ENCODE measurements around the gene ADGRD2.

DNA sequence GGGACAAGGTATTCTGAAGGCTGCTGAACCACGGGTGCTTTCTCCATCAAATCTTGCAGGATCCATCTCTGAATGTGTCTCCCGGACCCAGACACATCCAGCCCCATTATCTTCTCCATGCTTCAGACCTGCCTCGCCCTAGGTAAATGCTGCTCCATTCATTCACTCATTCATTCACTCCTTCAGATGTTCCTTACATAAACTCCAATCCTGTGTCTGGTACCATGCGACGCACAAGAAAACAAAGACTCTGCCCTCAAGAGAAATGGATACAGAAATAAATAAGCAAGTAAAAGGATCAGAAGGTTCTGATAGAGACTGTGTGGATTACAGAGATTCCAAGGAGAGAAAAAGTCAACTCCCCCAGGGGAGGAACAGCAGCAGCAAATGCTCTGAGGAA, 27.1 kb upstream of the ADGRD2 start:
- TF ChIP-seq NR3C1 (IDR thresholded peaks at IDR 0.05): no peak
- TF ChIP-seq POLR2A (IDR thresholded peaks at IDR 0.05; ENCODE audit: low read length): no peak
- TF ChIP-seq SMC3 (IDR thresholded peaks at IDR 0.05): no peak
- TF ChIP-seq, protein P1, sequence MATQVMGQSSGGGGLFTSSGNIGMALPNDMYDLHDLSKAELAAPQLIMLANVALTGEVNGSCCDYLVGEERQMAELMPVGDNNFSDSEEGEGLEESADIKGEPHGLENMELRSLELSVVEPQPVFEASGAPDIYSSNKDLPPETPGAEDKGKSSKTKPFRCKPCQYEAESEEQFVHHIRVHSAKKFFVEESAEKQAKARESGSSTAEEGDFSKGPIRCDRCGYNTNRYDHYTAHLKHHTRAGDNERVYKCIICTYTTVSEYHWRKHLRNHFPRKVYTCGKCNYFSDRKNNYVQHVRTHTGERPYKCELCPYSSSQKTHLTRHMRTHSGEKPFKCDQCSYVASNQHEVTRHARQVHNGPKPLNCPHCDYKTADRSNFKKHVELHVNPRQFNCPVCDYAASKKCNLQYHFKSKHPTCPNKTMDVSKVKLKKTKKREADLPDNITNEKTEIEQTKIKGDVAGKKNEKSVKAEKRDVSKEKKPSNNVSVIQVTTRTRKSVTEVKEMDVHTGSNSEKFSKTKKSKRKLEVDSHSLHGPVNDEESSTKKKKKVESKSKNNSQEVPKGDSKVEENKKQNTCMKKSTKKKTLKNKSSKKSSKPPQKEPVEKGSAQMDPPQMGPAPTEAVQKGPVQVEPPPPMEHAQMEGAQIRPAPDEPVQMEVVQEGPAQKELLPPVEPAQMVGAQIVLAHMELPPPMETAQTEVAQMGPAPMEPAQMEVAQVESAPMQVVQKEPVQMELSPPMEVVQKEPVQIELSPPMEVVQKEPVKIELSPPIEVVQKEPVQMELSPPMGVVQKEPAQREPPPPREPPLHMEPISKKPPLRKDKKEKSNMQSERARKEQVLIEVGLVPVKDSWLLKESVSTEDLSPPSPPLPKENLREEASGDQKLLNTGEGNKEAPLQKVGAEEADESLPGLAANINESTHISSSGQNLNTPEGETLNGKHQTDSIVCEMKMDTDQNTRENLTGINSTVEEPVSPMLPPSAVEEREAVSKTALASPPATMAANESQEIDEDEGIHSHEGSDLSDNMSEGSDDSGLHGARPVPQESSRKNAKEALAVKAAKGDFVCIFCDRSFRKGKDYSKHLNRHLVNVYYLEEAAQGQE (IDR thresholded peaks at IDR 0.05): no peak
- no peak for TF ChIP-seq EP300 (IDR thresholded peaks at IDR 0.05)
- TF ChIP-seq, protein P2, sequence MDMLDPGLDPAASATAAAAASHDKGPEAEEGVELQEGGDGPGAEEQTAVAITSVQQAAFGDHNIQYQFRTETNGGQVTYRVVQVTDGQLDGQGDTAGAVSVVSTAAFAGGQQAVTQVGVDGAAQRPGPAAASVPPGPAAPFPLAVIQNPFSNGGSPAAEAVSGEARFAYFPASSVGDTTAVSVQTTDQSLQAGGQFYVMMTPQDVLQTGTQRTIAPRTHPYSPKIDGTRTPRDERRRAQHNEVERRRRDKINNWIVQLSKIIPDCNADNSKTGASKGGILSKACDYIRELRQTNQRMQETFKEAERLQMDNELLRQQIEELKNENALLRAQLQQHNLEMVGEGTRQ (IDR thresholded peaks at IDR 0.05): no peak
- TF ChIP-seq MYC (IDR thresholded peaks at IDR 0.05; ENCODE audit: borderline replicate concordance, low read length): no peak
- TF ChIP-seq HOXB5 (CRISPR knock-in tag; IDR thresholded peaks at IDR 0.05): no peak
- no peak for TF ChIP-seq CBX2 (IDR thresholded peaks at IDR 0.05; ENCODE audit: borderline replicate concordance, low read depth)
